Retinal pigment epithelial cell (primary cell): ENCODE results near the gene USP10.

Experiments used
- DNase-seq: peaks from one replicate; pipeline ENCODE4 v3.0.0-alpha.2; 2010; ENCODE audit warnings: low read depth
- H3K4me3 ChIP-seq: 2 replicates; pipeline ENCODE4 v1.5.1; 2011; ENCODE audit warnings: mild to moderate bottlenecking, low read length, control low read depth, moderate library complexity
- TF ChIP-seq, protein P1 (sequence below): conservative IDR thresholded peaks from 2 replicates; pipeline ENCODE4 v1.5.1; 2011; ENCODE audit warnings: low read depth, low read length, control low read depth, inconsistent platforms

Gene USP10

GRCh38 chr16:84700446-84701300, 873 bp downstream of the USP10 start:
- no peak for DNase-seq
- H3K4me3 ChIP-seq = peak overlapping the region; percentile 93
- TF ChIP-seq, protein P1, sequence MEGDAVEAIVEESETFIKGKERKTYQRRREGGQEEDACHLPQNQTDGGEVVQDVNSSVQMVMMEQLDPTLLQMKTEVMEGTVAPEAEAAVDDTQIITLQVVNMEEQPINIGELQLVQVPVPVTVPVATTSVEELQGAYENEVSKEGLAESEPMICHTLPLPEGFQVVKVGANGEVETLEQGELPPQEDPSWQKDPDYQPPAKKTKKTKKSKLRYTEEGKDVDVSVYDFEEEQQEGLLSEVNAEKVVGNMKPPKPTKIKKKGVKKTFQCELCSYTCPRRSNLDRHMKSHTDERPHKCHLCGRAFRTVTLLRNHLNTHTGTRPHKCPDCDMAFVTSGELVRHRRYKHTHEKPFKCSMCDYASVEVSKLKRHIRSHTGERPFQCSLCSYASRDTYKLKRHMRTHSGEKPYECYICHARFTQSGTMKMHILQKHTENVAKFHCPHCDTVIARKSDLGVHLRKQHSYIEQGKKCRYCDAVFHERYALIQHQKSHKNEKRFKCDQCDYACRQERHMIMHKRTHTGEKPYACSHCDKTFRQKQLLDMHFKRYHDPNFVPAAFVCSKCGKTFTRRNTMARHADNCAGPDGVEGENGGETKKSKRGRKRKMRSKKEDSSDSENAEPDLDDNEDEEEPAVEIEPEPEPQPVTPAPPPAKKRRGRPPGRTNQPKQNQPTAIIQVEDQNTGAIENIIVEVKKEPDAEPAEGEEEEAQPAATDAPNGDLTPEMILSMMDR = no peak

DNA sequence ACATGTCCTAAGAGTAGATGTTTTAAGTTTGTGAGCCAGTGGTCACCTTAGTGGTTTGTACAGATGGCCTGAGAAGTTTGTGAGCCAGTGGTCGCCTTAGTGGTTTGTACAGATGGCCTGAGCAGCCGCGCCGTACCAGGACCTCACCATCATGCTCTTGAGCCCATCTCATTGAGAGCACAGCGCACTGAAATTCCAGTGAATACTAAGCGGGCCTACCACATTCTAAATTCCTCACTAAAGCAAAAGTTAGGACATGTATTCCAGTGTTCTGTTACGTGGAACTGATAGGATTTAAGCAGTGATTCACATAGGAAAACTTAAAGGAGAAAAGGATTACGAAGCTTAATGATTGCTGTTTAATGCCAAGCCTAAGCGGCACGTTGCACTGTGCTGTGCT, 3.9 kb downstream of the USP10 start:
- DNase-seq = peak; percentile 84
- TF ChIP-seq, protein P1 = no peak
- no peak overlapping the region for H3K4me3 ChIP-seq

- H3K4me3 ChIP-seq = no peak overlapping the region
- TF ChIP-seq, protein P1 = no peak
- DNase-seq = no peak
Measured at GRCh38 chr16:84704253-84704652, 4.5 kb downstream of the USP10 start.

GRCh38 chr16:84706856-84707255, 7.1 kb downstream of the USP10 start:
- DNase-seq = no peak
- H3K4me3 ChIP-seq = no peak overlapping the region
- TF ChIP-seq, protein P1 = no peak

DNA sequence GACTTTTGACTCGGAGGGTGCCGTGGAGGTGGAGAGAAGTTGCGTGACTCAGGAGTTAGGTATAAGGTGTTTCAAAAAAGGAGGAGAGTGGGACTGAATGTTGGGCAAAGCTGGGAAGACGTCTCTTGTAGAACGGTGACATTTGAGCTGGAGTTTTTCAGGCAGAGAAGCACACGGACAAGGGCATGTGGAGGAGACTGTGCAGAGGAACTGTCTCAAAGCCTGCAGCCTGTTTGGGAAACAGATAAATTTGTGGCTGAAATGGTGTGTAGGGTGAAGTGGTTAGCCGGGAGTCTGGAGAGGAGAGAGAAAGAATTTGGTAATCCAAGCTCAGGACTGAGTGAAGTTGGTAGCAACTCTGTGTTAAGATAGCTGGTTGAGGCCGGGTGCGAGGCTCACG, 9.8 kb downstream of the USP10 start:
- H3K4me3 ChIP-seq = no peak overlapping the region
- TF ChIP-seq, protein P1 = no peak
- no peak for DNase-seq

GRCh38 chr16:84710686-84711085, 10.9 kb downstream of the USP10 start:
- DNase-seq = no peak
- TF ChIP-seq, protein P1 = no peak
- H3K4me3 ChIP-seq = no peak overlapping the region

GRCh38 chr16:84712138-84712671, 12.4 kb downstream of the USP10 start:
- no peak for DNase-seq
- H3K4me3 ChIP-seq = no peak overlapping the region
- TF ChIP-seq, protein P1 = no peak
